ENCODE data around the gene PNPLA8.

PNPLA8 gene

DNA sequence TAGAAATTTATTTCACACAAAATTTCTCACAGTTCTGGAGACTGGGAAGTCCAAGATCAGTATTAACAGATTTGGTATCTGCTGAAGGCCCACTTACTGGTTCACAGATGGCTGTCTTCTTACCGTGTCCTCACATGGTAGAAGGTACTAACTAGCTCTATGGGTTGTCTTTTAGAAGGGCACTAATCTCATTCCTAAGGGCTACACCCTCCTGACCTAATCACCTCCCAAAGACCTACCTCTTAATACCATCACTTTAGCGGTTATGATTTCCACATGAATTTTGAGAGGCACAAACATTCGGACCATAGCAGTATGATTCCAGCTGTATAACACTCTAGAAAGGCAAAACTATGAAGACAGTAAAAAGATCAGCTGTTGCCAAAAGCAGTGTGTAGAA, 8.0 kb downstream of the PNPLA8 start:
- TF ChIP-seq, protein P1, sequence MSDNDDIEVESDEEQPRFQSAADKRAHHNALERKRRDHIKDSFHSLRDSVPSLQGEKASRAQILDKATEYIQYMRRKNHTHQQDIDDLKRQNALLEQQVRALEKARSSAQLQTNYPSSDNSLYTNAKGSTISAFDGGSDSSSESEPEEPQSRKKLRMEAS (IDR thresholded peaks at IDR 0.05), result no peak
- TF ChIP-seq EGR1 (IDR thresholded peaks at IDR 0.05) (no peak), ZBTB7A (IDR thresholded peaks at IDR 0.05; ENCODE audit: low read depth) (no peak), TEAD4 (IDR thresholded peaks at IDR 0.05) (no peak), FOXM1 (IDR thresholded peaks at IDR 0.05; ENCODE audit: borderline replicate concordance, low read depth) (no peak), RAD21 (IDR thresholded peaks at IDR 0.05; ENCODE audit: low read depth) (no peak), TAF1 (IDR thresholded peaks at IDR 0.05; ENCODE audit: low read depth) (no peak), CREB1 (IDR thresholded peaks at IDR 0.05; ENCODE audit: low read depth) (no peak)
- TF ChIP-seq, protein P2, sequence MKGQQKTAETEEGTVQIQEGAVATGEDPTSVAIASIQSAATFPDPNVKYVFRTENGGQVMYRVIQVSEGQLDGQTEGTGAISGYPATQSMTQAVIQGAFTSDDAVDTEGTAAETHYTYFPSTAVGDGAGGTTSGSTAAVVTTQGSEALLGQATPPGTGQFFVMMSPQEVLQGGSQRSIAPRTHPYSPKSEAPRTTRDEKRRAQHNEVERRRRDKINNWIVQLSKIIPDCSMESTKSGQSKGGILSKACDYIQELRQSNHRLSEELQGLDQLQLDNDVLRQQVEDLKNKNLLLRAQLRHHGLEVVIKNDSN (IDR thresholded peaks at IDR 0.05), result no peak
- TF ChIP-seq, protein P3, sequence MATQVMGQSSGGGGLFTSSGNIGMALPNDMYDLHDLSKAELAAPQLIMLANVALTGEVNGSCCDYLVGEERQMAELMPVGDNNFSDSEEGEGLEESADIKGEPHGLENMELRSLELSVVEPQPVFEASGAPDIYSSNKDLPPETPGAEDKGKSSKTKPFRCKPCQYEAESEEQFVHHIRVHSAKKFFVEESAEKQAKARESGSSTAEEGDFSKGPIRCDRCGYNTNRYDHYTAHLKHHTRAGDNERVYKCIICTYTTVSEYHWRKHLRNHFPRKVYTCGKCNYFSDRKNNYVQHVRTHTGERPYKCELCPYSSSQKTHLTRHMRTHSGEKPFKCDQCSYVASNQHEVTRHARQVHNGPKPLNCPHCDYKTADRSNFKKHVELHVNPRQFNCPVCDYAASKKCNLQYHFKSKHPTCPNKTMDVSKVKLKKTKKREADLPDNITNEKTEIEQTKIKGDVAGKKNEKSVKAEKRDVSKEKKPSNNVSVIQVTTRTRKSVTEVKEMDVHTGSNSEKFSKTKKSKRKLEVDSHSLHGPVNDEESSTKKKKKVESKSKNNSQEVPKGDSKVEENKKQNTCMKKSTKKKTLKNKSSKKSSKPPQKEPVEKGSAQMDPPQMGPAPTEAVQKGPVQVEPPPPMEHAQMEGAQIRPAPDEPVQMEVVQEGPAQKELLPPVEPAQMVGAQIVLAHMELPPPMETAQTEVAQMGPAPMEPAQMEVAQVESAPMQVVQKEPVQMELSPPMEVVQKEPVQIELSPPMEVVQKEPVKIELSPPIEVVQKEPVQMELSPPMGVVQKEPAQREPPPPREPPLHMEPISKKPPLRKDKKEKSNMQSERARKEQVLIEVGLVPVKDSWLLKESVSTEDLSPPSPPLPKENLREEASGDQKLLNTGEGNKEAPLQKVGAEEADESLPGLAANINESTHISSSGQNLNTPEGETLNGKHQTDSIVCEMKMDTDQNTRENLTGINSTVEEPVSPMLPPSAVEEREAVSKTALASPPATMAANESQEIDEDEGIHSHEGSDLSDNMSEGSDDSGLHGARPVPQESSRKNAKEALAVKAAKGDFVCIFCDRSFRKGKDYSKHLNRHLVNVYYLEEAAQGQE (IDR thresholded peaks at IDR 0.05; ENCODE audit: low read depth), result no peak

DNA sequence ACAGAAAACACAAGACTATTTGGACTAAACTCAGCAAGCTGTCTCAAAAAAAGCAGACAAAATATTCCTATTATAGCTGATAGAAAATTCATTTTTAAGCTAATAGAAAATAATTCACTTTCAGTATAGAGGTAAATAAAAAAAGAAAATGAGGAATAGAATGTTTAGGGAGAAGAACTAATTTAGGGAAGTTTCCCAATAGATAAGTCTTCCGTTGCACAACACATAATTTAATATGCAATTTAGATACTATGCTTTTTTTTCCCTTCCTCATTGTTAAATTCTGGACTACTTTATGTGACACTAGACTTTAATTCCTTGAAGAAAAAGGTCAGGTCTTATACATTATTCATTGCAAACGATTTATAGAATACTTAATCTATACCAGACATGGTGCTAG, 10.3 kb downstream of the PNPLA8 start:
- no peak for TF ChIP-seq RAD21 (IDR thresholded peaks at IDR 0.05; ENCODE audit: low read depth)
- no peak for TF ChIP-seq ZBTB7A (IDR thresholded peaks at IDR 0.05; ENCODE audit: low read depth)
- TF ChIP-seq TEAD4 (IDR thresholded peaks at IDR 0.05), result no peak
- no peak for TF ChIP-seq TCF12 (IDR thresholded peaks at IDR 0.05; ENCODE audit: low read depth)
- TF ChIP-seq, protein P3 (IDR thresholded peaks at IDR 0.05; ENCODE audit: low read depth), result no peak
- TF ChIP-seq YY1 (IDR thresholded peaks at IDR 0.05; ENCODE audit: low read depth), result no peak
- no peak for TF ChIP-seq CREB1 (IDR thresholded peaks at IDR 0.05; ENCODE audit: low read depth)
- TF ChIP-seq, protein P1 (IDR thresholded peaks at IDR 0.05), result no peak
- no peak for TF ChIP-seq NFIC (IDR thresholded peaks at IDR 0.05)
- no peak for TF ChIP-seq EP300 (IDR thresholded peaks at IDR 0.05; ENCODE audit: borderline replicate concordance)
- no peak for TF ChIP-seq FOXM1 (IDR thresholded peaks at IDR 0.05; ENCODE audit: borderline replicate concordance, low read depth)
- no peak for TF ChIP-seq TAF1 (IDR thresholded peaks at IDR 0.05; ENCODE audit: low read depth)
- TF ChIP-seq EGR1 (IDR thresholded peaks at IDR 0.05), result no peak

DNA sequence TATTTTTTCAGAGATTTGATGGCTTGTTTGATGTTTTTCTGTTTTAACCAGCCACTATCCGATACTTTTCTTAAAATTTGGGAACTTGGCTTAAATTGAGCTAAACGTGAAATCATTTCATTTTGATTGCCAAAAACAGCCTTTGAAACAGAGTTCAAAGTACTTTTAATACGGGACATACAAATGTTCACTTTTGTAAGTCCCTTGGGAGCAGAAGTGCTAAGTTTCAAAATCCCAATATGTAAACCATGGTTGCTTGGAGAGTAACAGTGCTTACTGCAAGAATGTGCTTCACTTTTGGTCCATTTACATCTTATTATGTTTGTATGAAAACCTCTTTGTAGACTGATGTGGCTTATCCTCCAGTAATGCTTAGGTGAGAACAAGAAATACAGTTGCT, 10.9 kb downstream of the PNPLA8 start:
- TF ChIP-seq NFIC (IDR thresholded peaks at IDR 0.05) (no peak), EP300 (IDR thresholded peaks at IDR 0.05; ENCODE audit: borderline replicate concordance) (no peak), TEAD4 (IDR thresholded peaks at IDR 0.05) (no peak), CREB1 (IDR thresholded peaks at IDR 0.05; ENCODE audit: low read depth) (no peak), ZBTB7A (IDR thresholded peaks at IDR 0.05; ENCODE audit: low read depth) (no peak), FOXM1 (IDR thresholded peaks at IDR 0.05; ENCODE audit: borderline replicate concordance, low read depth) (no peak), CEBPB (IDR thresholded peaks at IDR 0.05) (no peak), EGR1 (IDR thresholded peaks at IDR 0.05) (no peak), TCF12 (IDR thresholded peaks at IDR 0.05; ENCODE audit: low read depth) (no peak), YY1 (IDR thresholded peaks at IDR 0.05; ENCODE audit: low read depth) (no peak), RAD21 (IDR thresholded peaks at IDR 0.05; ENCODE audit: low read depth) (no peak), TAF1 (IDR thresholded peaks at IDR 0.05; ENCODE audit: low read depth) (no peak)
- TF ChIP-seq, protein P3 (IDR thresholded peaks at IDR 0.05; ENCODE audit: low read depth), result no peak
- TF ChIP-seq, protein P1 (IDR thresholded peaks at IDR 0.05), result no peak
- TF ChIP-seq, protein P2 (IDR thresholded peaks at IDR 0.05), result no peak

DNA sequence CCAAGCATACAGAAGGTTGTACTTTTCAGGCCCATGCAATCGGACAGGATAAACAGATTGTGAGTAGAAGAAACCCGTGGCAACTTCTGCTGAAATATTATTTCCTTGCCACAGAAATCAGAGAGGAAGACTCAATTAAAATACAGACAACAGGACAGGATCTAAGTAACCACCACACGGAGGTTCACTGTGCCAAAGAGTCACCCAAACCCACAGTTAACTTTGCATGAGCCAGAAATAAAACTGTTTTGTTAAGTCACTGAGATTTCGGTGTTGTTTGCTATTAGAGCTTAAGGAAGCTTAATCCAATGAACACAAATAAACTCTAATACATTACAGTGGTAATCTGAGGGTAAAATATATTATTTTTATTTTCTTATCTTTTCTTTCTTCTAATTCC, 14.0 kb downstream of the PNPLA8 start:
- TF ChIP-seq, protein P3 (IDR thresholded peaks at IDR 0.05; ENCODE audit: low read depth), result no peak
- no peak for TF ChIP-seq CEBPB (IDR thresholded peaks at IDR 0.05)
- TF ChIP-seq EP300 (IDR thresholded peaks at IDR 0.05; ENCODE audit: borderline replicate concordance), result no peak
- no peak for TF ChIP-seq NFIC (IDR thresholded peaks at IDR 0.05)
- no peak for TF ChIP-seq TEAD4 (IDR thresholded peaks at IDR 0.05)
- TF ChIP-seq, protein P2 (IDR thresholded peaks at IDR 0.05), result no peak
- TF ChIP-seq TAF1 (IDR thresholded peaks at IDR 0.05; ENCODE audit: low read depth), result no peak
- no peak for TF ChIP-seq FOXM1 (IDR thresholded peaks at IDR 0.05; ENCODE audit: borderline replicate concordance, low read depth)
- no peak for TF ChIP-seq RAD21 (IDR thresholded peaks at IDR 0.05; ENCODE audit: low read depth)
- TF ChIP-seq ZBTB7A (IDR thresholded peaks at IDR 0.05; ENCODE audit: low read depth), result no peak
- TF ChIP-seq CREB1 (IDR thresholded peaks at IDR 0.05; ENCODE audit: low read depth), result no peak
- TF ChIP-seq TCF12 (IDR thresholded peaks at IDR 0.05; ENCODE audit: low read depth), result no peak
- TF ChIP-seq EGR1 (IDR thresholded peaks at IDR 0.05), result no peak

Measured in Ishikawa (cell line).